ENCODE results near the gene SH3RF1.

- TF ChIP-seq CTCF (IDR thresholded peaks at IDR 0.05) (no peak), POLR2A (IDR thresholded peaks at IDR 0.05) (no peak), EP300 (IDR thresholded peaks at IDR 0.05) (no peak), POLR2AphosphoS5 (IDR thresholded peaks at IDR 0.05) (no peak)
Measured at GRCh38 chr4:169258141-169258540, 12.6 kb downstream of the SH3RF1 start.

Measured in sigmoid colon (tissue), 4 donors.